K562 (cell line): ENCODE data around the gene PRODH.

Experiments
- PHF8 ChIP-seq: fragments of 200-600 bp; sonication (generic); IDR thresholded peaks from 2 replicates; pipeline ENCODE4 v1.6.1; 2012; ENCODE audit warnings: mixed run types, mild to moderate bottlenecking, inconsistent platforms, low read length, moderate library complexity, borderline replicate concordance
- SIX5 ChIP-seq, 2 experiments: IDR thresholded peaks; 2 replicates each; pipeline ENCODE4 v1.6.1; 2011; ENCODE audit warnings: low read length in 2 of 2, borderline replicate concordance in 1 of 2, low read depth in 1 of 2, mild to moderate bottlenecking in 1 of 2, moderate library complexity in 1 of 2; ENCODE audit not compliant: insufficient read depth in 1 of 2
- TBP ChIP-seq: optimal IDR thresholded peaks from 2 replicates; pipeline ENCODE3; 2011; ENCODE audit warnings: low read depth, low read length, improper control_type of control experiment

- TF ChIP-seq PHF8 (no peak), SIX5 (IDR thresholded peaks at IDR 0.05; ENCODE audit: borderline replicate concordance in 1 of 2, insufficient read depth in 1 of 2, low read depth in 1 of 2, low read length in 2 of 2) (no peak), TBP (no peak)
These were observed 6.6 kb downstream of the PRODH start for GRCh38 chr22:18929459-18929858.
